22Rv1 (cell line): ENCODE measurements around the gene ZRSR2.

ENCODE experiments used
- CTCF ChIP-seq: fragments of 450-650 bp; IDR thresholded peaks from 2 replicates; pipeline ENCODE4 v1.5.1; 2017; ENCODE audit warnings: mild to moderate bottlenecking
- ZFX ChIP-seq: fragments of 450-650 bp; IDR thresholded peaks from 2 replicates; pipeline ENCODE4 v1.6.1; 2017; ENCODE audit warnings: antibody characterized with exemption, borderline replicate concordance

DNA sequence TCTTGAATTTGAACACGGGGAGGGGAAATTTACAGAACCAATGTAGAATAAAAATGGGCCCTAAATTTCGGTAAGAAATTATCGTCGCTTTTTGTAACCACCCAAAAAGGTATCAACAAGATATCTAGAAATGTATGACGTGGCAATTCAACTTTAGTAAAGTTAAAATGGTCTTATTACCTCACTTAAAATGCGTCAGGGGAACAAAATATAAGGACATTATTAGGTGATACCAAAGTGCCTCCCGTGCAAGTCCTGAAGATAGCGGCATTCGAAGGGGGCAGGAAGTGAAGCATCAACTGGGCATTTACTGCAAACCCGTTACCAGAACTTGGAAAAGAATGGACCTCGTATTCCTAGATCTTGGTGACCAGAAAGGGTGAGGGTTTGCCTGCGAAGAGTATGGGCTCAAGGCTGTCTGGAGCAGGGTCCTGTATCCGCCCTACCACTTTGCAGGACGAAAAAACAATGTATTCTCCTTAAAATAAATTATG is 63.3 kb downstream of the ZRSR2 start:
- TF ChIP-seq CTCF (no peak), ZFX (no peak)
